Muscle layer of colon (tissue), 2 donors: Measurements from ENCODE around the gene OR6K3.

ENCODE experiments used
- H3K27ac ChIP-seq: one replicate; pipeline ENCODE4 v1.7.0; 2013; ENCODE audit warnings: low read depth, mild to moderate bottlenecking, low read length, moderate library complexity
- H3K27me3 ChIP-seq, 2 donors: one replicate each; pipeline ENCODE4 v1.7.0; 2013; ENCODE audit warnings: low read length in 2 of 2, mild to moderate bottlenecking in 2 of 2; ENCODE audit not compliant: insufficient read depth in 2 of 2, control insufficient read depth in 1 of 2
- H3K36me3 ChIP-seq: one replicate; pipeline ENCODE4 v1.7.0; 2013; ENCODE audit warnings: mild to moderate bottlenecking, low read length; ENCODE audit not compliant: insufficient read depth
- H3K4me1 ChIP-seq: one replicate; pipeline ENCODE4 v1.7.0; 2013; ENCODE audit warnings: mild to moderate bottlenecking, low read length; ENCODE audit not compliant: insufficient read depth
- H3K4me3 ChIP-seq, 2 donors: one replicate each; pipeline ENCODE4 v1.7.0; 2013; ENCODE audit warnings: low read length in 2 of 2, low read depth in 1 of 2, mild to moderate bottlenecking in 1 of 2, moderate library complexity in 1 of 2
- H3K9ac ChIP-seq: one replicate; pipeline ENCODE4 v1.7.0; 2013; ENCODE audit warnings: low read length
- H3K9me3 ChIP-seq: one replicate; pipeline ENCODE4 v1.7.0; 2013; ENCODE audit warnings: mild to moderate bottlenecking, low read length
- donor health status: abdominal sarcoma.
- donor health status: Adenocarcinoma of cecum.

The OR6K3 gene

GRCh38 chr1:158720620-158721019 lies at the start of gene OR6K3:
Gene OR6K3, minus strand, starts transcription at chr1:158720720. Its CDS starts 2,605 bp downstream, at chr1:158718115.
- H3K27me3 ChIP-seq, result no peaks in the 10 kb centered on the region
- H3K9me3 ChIP-seq, result no peaks in the 10 kb centered on the region
- H3K36me3 ChIP-seq, result no peaks in the 10 kb centered on the region
- H3K9ac ChIP-seq, result no peak within 1 kb of the TSS
- no peaks in the 10 kb centered on the region for H3K4me1 ChIP-seq
- no peak within 1 kb of the TSS for H3K4me3 ChIP-seq
- H3K27ac ChIP-seq, result no peak within 1 kb of the TSS

DNA sequence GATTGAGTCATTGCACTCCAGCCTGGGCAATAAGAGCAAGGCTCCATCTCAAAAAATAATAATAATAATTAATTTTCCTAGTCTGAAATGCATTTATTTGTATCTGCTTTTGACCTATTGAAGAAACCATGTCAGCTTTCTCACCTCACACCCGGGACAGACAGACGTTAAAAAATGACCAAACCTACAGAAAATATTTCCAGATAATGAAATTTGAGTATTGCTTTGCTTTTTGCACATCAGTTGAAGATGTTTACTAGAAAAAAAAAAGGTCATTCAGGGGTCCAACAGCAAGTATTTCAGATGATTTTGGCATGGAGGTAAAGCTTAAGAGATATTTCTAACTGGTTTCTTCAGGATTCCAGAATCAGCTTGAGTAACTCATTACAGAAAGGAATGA lies 33.9 kb upstream of the OR6K3 start, which contains the start of gene OR6K6:
Gene OR6K6, plus strand, starts transcription at position 301 of the 400 bp plus-strand sequence. CDS start 168 bp downstream, outside the sequence.
- Histone ChIP-seq H3K4me1 (no peaks in the 10 kb centered on the region), H3K36me3 (no peaks in the 10 kb centered on the region), H3K9ac (no peak within 1 kb of the TSS), H3K27ac (no peak within 1 kb of the TSS), H3K9me3 (no peaks in the 10 kb centered on the region), H3K27me3 (no peaks in the 10 kb centered on the region), H3K4me3 (no peak within 1 kb of the TSS)

GRCh38 chr1:158752155-158752712 lies 31.7 kb upstream of the OR6K3 start:
- Histone ChIP-seq H3K36me3 (no peaks in the 10 kb centered on the region), H3K9me3 (no peaks in the 10 kb centered on the region), H3K9ac (no peak overlapping the region)

GRCh38 chr1:158735848-158736247 lies 15.3 kb upstream of the OR6K3 start:
- Histone ChIP-seq H3K4me1 (no peaks in the 10 kb centered on the region), H3K4me3 (no peak overlapping the region), H3K27ac (no peak overlapping the region), H3K9me3 (no peaks in the 10 kb centered on the region), H3K36me3 (no peaks in the 10 kb centered on the region), H3K27me3 (no peaks in the 10 kb centered on the region), H3K9ac (no peak overlapping the region)

More at GRCh38 chr1:158752155-158752712, 31.7 kb upstream of the OR6K3 start:
- Histone ChIP-seq H3K4me3 (no peak overlapping the region), H3K4me1 (no peaks in the 10 kb centered on the region), H3K27ac (no peak overlapping the region), H3K27me3 (no peaks in the 10 kb centered on the region)

- Histone ChIP-seq H3K27ac (no peak overlapping the region), H3K9ac (no peak overlapping the region), H3K4me1 (no peaks in the 10 kb centered on the region), H3K4me3 (no peak overlapping the region), H3K9me3 (no peaks in the 10 kb centered on the region), H3K36me3 (no peaks in the 10 kb centered on the region), H3K27me3 (no peaks in the 10 kb centered on the region)
Observed at GRCh38 chr1:158732524-158732923, 12.0 kb upstream of the OR6K3 start.

- H3K4me3 ChIP-seq, result no peak overlapping the region
- no peaks in the 10 kb centered on the region for H3K36me3 ChIP-seq
- H3K27me3 ChIP-seq, result no peaks in the 10 kb centered on the region
- no peaks in the 10 kb centered on the region for H3K4me1 ChIP-seq
- H3K9me3 ChIP-seq, result no peaks in the 10 kb centered on the region
- H3K27ac ChIP-seq, result no peak overlapping the region
- H3K9ac ChIP-seq, result no peak overlapping the region
Observed at GRCh38 chr1:158731707-158732106, 11.2 kb upstream of the OR6K3 start.

DNA sequence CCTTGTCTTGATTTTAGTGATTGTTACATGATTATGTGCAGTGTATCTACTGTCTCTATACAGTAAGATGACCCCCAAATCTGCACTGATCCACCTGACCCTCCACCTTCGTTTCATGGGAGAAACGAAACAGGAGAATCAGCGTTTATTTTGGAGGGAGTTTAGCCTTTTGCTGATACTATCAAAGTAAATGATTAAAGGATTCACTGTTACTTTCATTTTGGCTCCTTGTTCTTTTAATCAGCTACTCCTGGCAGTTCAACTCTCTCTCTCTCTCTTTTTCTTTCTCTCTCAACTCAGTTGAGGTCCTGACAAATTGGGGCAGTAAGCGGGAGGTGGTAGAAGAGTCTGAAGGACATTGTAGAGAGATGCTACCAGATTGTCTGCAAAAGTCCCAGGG lies 9.9 kb upstream of the OR6K3 start:
- H3K4me3 ChIP-seq, result no peak overlapping the region
- H3K9ac ChIP-seq, result no peak overlapping the region
- H3K27me3 ChIP-seq, result no peaks in the 10 kb centered on the region
- H3K27ac ChIP-seq, result no peak overlapping the region
- H3K36me3 ChIP-seq, result no peaks in the 10 kb centered on the region
- H3K4me1 ChIP-seq, result no peaks in the 10 kb centered on the region
- no peaks in the 10 kb centered on the region for H3K9me3 ChIP-seq

DNA sequence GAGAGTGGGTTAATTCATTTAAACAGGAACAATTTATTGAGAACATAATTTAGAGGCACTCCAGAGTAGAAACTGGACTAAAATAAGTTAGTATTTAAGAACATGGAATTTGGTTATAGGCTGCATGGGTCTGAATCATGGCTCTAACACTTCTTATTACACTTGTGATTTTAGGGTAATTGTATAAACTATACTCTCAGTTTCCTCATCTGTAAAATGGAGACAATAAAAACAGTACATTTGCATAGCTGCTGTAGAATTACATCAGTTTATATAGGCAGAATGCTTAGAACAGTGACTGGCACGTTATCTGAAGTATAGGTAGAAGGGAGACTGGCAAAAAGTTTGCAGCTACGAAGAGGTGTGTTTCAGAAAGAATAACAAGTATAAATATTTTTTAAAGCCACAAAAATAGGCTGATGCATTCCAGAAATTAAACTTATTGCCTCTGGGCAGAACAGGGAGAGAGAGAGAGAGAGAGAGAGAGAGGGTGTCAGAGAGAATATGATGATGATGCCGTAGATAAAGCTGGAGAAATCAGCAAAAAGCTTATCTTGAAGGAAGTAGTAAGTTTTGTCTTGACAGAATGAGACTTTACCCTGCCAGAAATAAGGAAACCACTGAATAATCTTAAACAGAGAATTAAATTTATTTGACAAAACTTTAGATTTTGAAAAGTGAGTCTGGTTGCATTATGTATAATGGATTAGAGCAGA lies 8.1 kb upstream of the OR6K3 start:
- Histone ChIP-seq H3K9ac (no peak overlapping the region), H3K27ac (no peak overlapping the region), H3K36me3 (no peaks in the 10 kb centered on the region), H3K4me3 (no peak overlapping the region), H3K9me3 (no peaks in the 10 kb centered on the region), H3K4me1 (no peaks in the 10 kb centered on the region), H3K27me3 (no peaks in the 10 kb centered on the region)

DNA sequence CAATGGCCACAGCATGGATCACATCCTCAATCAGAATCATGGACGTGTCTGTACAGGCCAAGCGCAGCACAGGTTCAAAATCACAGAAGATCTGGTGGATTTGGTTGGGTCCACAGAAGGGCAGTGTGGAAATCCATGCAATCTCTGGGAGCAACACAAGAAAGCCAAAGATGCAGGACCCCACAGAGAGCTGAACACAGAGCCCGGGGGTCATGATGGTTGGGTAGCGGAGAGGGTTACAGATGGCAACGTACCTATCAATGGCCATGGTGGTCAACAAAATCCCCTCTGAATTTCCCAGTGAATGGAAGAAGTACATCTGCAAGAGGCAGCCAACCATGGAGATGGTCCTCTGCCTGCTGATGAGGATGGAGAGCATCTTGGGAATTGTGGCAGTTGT lies 3.9 kb upstream of the OR6K3 start:
- H3K9ac ChIP-seq, result no peak overlapping the region
- no peaks in the 10 kb centered on the region for H3K9me3 ChIP-seq
- H3K27ac ChIP-seq, result no peak overlapping the region
- H3K4me1 ChIP-seq, result no peaks in the 10 kb centered on the region
- no peaks in the 10 kb centered on the region for H3K36me3 ChIP-seq
- H3K4me3 ChIP-seq, result no peak overlapping the region
- no peaks in the 10 kb centered on the region for H3K27me3 ChIP-seq

- H3K27ac ChIP-seq, result no peak overlapping the region
- no peak overlapping the region for H3K9ac ChIP-seq
- H3K4me1 ChIP-seq, result no peaks in the 10 kb centered on the region
Observed at GRCh38 chr1:158719664-158720063, 856 bp downstream of the OR6K3 start.

GRCh38 chr1:158717344-158717743 lies 3.2 kb downstream of the OR6K3 start:
- Histone ChIP-seq H3K9me3 (no peaks in the 10 kb centered on the region), H3K27me3 (no peaks in the 10 kb centered on the region), H3K4me1 (no peaks in the 10 kb centered on the region), H3K9ac (no peak overlapping the region), H3K36me3 (no peaks in the 10 kb centered on the region), H3K27ac (no peak overlapping the region), H3K4me3 (no peak overlapping the region)

More at GRCh38 chr1:158719664-158720063, 856 bp downstream of the OR6K3 start:
- Histone ChIP-seq H3K9me3 (no peaks in the 10 kb centered on the region), H3K4me3 (no peak overlapping the region), H3K36me3 (no peaks in the 10 kb centered on the region), H3K27me3 (no peaks in the 10 kb centered on the region)

GRCh38 chr1:158716335-158716734 lies 4.2 kb downstream of the OR6K3 start:
- no peaks in the 10 kb centered on the region for H3K36me3 ChIP-seq
- H3K27ac ChIP-seq, result no peak overlapping the region
- no peaks in the 10 kb centered on the region for H3K9me3 ChIP-seq
- H3K27me3 ChIP-seq, result no peaks in the 10 kb centered on the region
- H3K9ac ChIP-seq, result no peak overlapping the region
- H3K4me3 ChIP-seq, result no peak overlapping the region
- no peaks in the 10 kb centered on the region for H3K4me1 ChIP-seq
